HG02938 (cell line): Measurements from ENCODE around the gene SEMA6A.
A peak's percentile ranks its signal among the peaks of the same experiment; 100 is the strongest.

Experiments
- ATAC-seq: cut with Tn5 transposase; IDR thresholded peaks from one replicate; pipeline ENCODE4 v1.9.1; 2021; ENCODE audit warnings: mild to moderate bottlenecking, moderate library complexity; ENCODE audit not compliant: unreplicated experiment

The SEMA6A gene

GRCh38 chr5:116576053-116576713, 1.6 kb upstream of the SEMA6A start:
- peak; percentile 41 for ATAC-seq

- no peak for ATAC-seq
Measured at GRCh38 chr5:116575326-116576052, 866 bp upstream of the SEMA6A start.

GRCh38 chr5:116573702-116574366, 789 bp downstream of the SEMA6A start:
- ATAC-seq, result no peak

GRCh38 chr5:116573279-116573701, 1.3 kb downstream of the SEMA6A start:
- ATAC-seq, result no peak

GRCh38 chr5:116572350-116573278, 2.0 kb downstream of the SEMA6A start:
- no peak for ATAC-seq

- no peak for ATAC-seq
Measured at GRCh38 chr5:116571568-116572349, 2.9 kb downstream of the SEMA6A start.

- ATAC-seq, result no peak
Measured at GRCh38 chr5:116569999-116570398, 4.6 kb downstream of the SEMA6A start.

- no peak for ATAC-seq
Measured at GRCh38 chr5:116567106-116567505, 7.5 kb downstream of the SEMA6A start.

GRCh38 chr5:116566251-116566650, 8.4 kb downstream of the SEMA6A start:
- ATAC-seq, result peak; percentile 65

- no peak for ATAC-seq
Measured at GRCh38 chr5:116564756-116565490, 9.7 kb downstream of the SEMA6A start.

GRCh38 chr5:116564312-116564711, 10.3 kb downstream of the SEMA6A start:
- ATAC-seq, result no peak

- ATAC-seq, result no peak
Measured at GRCh38 chr5:116563736-116564308, 10.8 kb downstream of the SEMA6A start.

GRCh38 chr5:116562669-116563068, 12.0 kb downstream of the SEMA6A start:
- ATAC-seq, result no peak

- ATAC-seq, result no peak
Measured at GRCh38 chr5:116561658-116562057, 13.0 kb downstream of the SEMA6A start.

GRCh38 chr5:116559673-116560164, 14.9 kb downstream of the SEMA6A start:
- no peak for ATAC-seq

GRCh38 chr5:116559239-116559638, 15.4 kb downstream of the SEMA6A start:
- no peak for ATAC-seq

- no peak for ATAC-seq
Measured at GRCh38 chr5:116557669-116558271, 16.9 kb downstream of the SEMA6A start.

GRCh38 chr5:116554764-116555163, 19.9 kb downstream of the SEMA6A start:
- ATAC-seq, result no peak
